HepG2 (cell line): ENCODE results near the gene TATDN3. TPM values are rescaled to one million over a fixed set of nuclear protein-coding genes. Genes with fewer than 3 reads are reported as not detected.

Source experiments
- ATF7-NPFF ChIP-seq: sonication (generic); formaldehyde crosslinking; IDR thresholded peaks from 2 replicates; pipeline ENCODE4 v1.8.1; 2023; ENCODE audit warnings: mild to moderate bottlenecking, low read depth, missing genetic modification reagents, moderate library complexity
- CC2D1A ChIP-seq: sonication (generic); formaldehyde crosslinking; IDR thresholded peaks from 2 replicates; pipeline ENCODE4 v1.8.1; 2023; ENCODE audit warnings: mild to moderate bottlenecking, missing genetic modification reagents
- GTF2F1 ChIP-seq: fragments of 150-350 bp; IDR thresholded peaks from 2 replicates; pipeline ENCODE4 v1.6.1; 2014; ENCODE audit warnings: low read length
- IKZF4 ChIP-seq: sonication (generic); formaldehyde crosslinking; IDR thresholded peaks from 2 replicates; pipeline ENCODE4 v1.5.1; 2020; ENCODE audit warnings: borderline replicate concordance, mild to moderate bottlenecking, low read depth, missing genetic modification reagents; ENCODE audit errors: not compliant biosample characterization
- LBX2 ChIP-seq: sonication (generic); formaldehyde crosslinking; IDR thresholded peaks from 2 replicates; pipeline ENCODE4 v1.5.0; 2020; ENCODE audit warnings: missing genetic modification reagents, mild to moderate bottlenecking, borderline replicate concordance
- NFIC ChIP-seq: IDR thresholded peaks from 2 replicates; pipeline ENCODE4 v1.6.1; 2012; ENCODE audit warnings: mild to moderate bottlenecking, low read length, inconsistent platforms
- NR3C1 ChIP-seq: sonication (generic); formaldehyde crosslinking; IDR thresholded peaks from 2 replicates; pipeline ENCODE4 v1.4.0; 2020; ENCODE audit warnings: missing genetic modification reagents
- RBM22 ChIP-seq: fragments of 200-400 bp; formaldehyde crosslinking; optimal IDR thresholded peaks from 2 replicates; pipeline ENCODE3; 2017; ENCODE audit warnings: mild to moderate bottlenecking, low read length, moderate library complexity
- RFXAP ChIP-seq: sonication (generic); formaldehyde crosslinking; IDR thresholded peaks from 2 replicates; pipeline ENCODE4 v1.4.0; 2020; ENCODE audit warnings: missing genetic modification reagents, borderline replicate concordance
- SNAPC5 ChIP-seq: sonication (generic); formaldehyde crosslinking; IDR thresholded peaks from 2 replicates; pipeline ENCODE4 v1.8.1; 2023; ENCODE audit warnings: mild to moderate bottlenecking, missing genetic modification reagents, borderline replicate concordance
- SOX13 ChIP-seq, 3 experiments: fragments of 450-650 bp in 1 of 3; sonication (generic) in 1 of 3; formaldehyde crosslinking in 1 of 3; IDR thresholded peaks in 2 of 3; conservative IDR thresholded peaks in 1 of 3; 2 replicates each; pipeline versions ENCODE4 v1.5.0 to v1.6.1; 2016 to 2020; ENCODE audit warnings: antibody characterized with exemption in 1 of 3, mild to moderate bottlenecking in 1 of 3, missing compliant biosample characterization in 1 of 3, missing genetic modification reagents in 1 of 3, moderate library complexity in 1 of 3
- ZBTB46 ChIP-seq: sonication (generic); formaldehyde crosslinking; IDR thresholded peaks from 2 replicates; pipeline ENCODE4 v1.4.0; 2020; ENCODE audit warnings: mild to moderate bottlenecking, missing genetic modification reagents, borderline replicate concordance
- ZNF318 ChIP-seq: sonication (generic); formaldehyde crosslinking; IDR thresholded peaks from 2 replicates; pipeline ENCODE4 v1.4.0; 2020; ENCODE audit warnings: mild to moderate bottlenecking, missing genetic modification reagents
- ZNF367 ChIP-seq: sonication (generic); formaldehyde crosslinking; IDR thresholded peaks from 2 replicates; pipeline ENCODE4 v1.4.0; 2020; ENCODE audit warnings: missing genetic modification reagents, borderline replicate concordance
- ZNF383 ChIP-seq: sonication (generic); formaldehyde crosslinking; IDR thresholded peaks from 2 replicates; pipeline ENCODE4 v1.4.0; 2020; ENCODE audit warnings: missing genetic modification reagents, mild to moderate bottlenecking, borderline replicate concordance
- ZNF615 ChIP-seq: sonication (generic); formaldehyde crosslinking; IDR thresholded peaks from 2 replicates; pipeline ENCODE4 v1.5.0; 2020; ENCODE audit warnings: mild to moderate bottlenecking, missing genetic modification reagents, borderline replicate concordance
- ZNF713 ChIP-seq: sonication (generic); formaldehyde crosslinking; IDR thresholded peaks from 2 replicates; pipeline ENCODE4 v1.4.0; 2020; ENCODE audit warnings: mild to moderate bottlenecking, missing genetic modification reagents
- ZNF878 ChIP-seq: sonication (generic); formaldehyde crosslinking; IDR thresholded peaks from 2 replicates; pipeline ENCODE4 v1.8.1; 2023; ENCODE audit warnings: mild to moderate bottlenecking, missing genetic modification reagents, moderate library complexity
- polyA plus RNA-seq, 8 experiments: library from polyadenylated mRNA; depleted of rRNA in 3 of 8; stranded (reverse) in 7 of 8; unstranded in 1 of 8; fragments of >200 nt; fragmentation: Illumina TruSeq in 4 of 8; extraction: Trizol in 4 of 8; gene quantifications; 2 replicates each; pipeline versions ENCODE4 v1.2.1 to v1.2.3, GENCODE V29; 2011 to 2016; ENCODE audit warnings: low read depth in 4 of 8, missing spikeins in 1 of 8, mixed read lengths in 1 of 8; ENCODE audit not compliant: insufficient read depth in 1 of 8
- total RNA-seq, 5 experiments: library from RNA; depleted of rRNA; stranded (reverse); fragments of >200 nt; fragmentation: Illumina TruSeq; extraction: Trizol; gene quantifications; 2 replicates each; pipeline ENCODE4 v1.2.3, GENCODE V29; 2016; ENCODE audit warnings: low read depth in 1 of 5

TATDN3 gene
- total and polyA plus RNA-seq, 2 of the 13 experiments (the other 11 are each of a cell fraction or from before 2014, with no cell fraction given), result 7.3 to 8.6 TPM

- TF ChIP-seq ZBTB46 (CRISPR knock-in tag), result peak; percentile 99; the same call in 1 of the 2 replicates
- TF ChIP-seq ZNF878 (CRISPR knock-in tag), result peak; percentile 64; the same call in 1 of the 2 replicates
- TF ChIP-seq NR3C1 (CRISPR knock-in tag), result no peak
- no peak for TF ChIP-seq ZNF713 (CRISPR knock-in tag)
- no peak for TF ChIP-seq CC2D1A (CRISPR knock-in tag)
- no peak for TF ChIP-seq SNAPC5 (CRISPR knock-in tag)
- no peak for TF ChIP-seq IKZF4 (CRISPR knock-in tag)
- TF ChIP-seq ZNF615 (CRISPR knock-in tag), result peak; percentile 62; the same call in 1 of the 2 replicates
- peak; percentile 66 for TF ChIP-seq NFIC
- 0 out of 2 replicates have a peak, but pooled peaks have one; percentile 80 for TF ChIP-seq ZNF318 (CRISPR knock-in tag)
- TF ChIP-seq SOX13 (IDR thresholded peaks at IDR 0.05), result no peak
- peak in 1 of 2 experiments; percentile 74; a peak in 2 of 4 replicates for TF ChIP-seq SOX13 (CRISPR knock-in tag; conservative IDR thresholded peaks at IDR 0.05 in 1 of 2, IDR thresholded peaks at IDR 0.05 in 1 of 2)
- no peak for TF ChIP-seq ZNF367 (CRISPR knock-in tag)
- TF ChIP-seq RBM22, result no peak
- TF ChIP-seq ATF7-NPFF (CRISPR knock-in tag), result peak; percentile 78; the same call in 1 of the 2 replicates
- TF ChIP-seq LBX2 (CRISPR knock-in tag), result no peak
- TF ChIP-seq ZNF383 (CRISPR knock-in tag), result peak; percentile 95; the same call in 1 of the 2 replicates
- peak; percentile 78 for TF ChIP-seq GTF2F1
- TF ChIP-seq RFXAP (CRISPR knock-in tag), result peak; percentile 92
Observed at GRCh38 chr1:212791676-212792395, at the start of gene TATDN3, which contains the start of gene NSL1 (continued).
